ENCODE results near the gene BBX.
A peak's percentile ranks its signal among the peaks of the same experiment; 100 is the strongest.

The BBX gene

GRCh38 chr3:107845380-107846278 lies 322.9 kb downstream of the BBX start:
- no peak for TF ChIP-seq JUND (IDR thresholded peaks at IDR 0.05; ENCODE audit: low read depth)
- no peak for DNase-seq (ENCODE audit: low read depth in 1 of 2, low spot score in 1 of 2)
- in situ Hi-C loops (cut with HindIII; ENCODE audit: low pct_unique_long_range_greater_than_20kb, low sequenced_read_pairs), result no loop called here

GRCh38 chr3:107846279-107846852 lies 323.6 kb downstream of the BBX start:
- peak; percentile 27 to 80 for DNase-seq (ENCODE audit: low read depth in 1 of 2, low spot score in 1 of 2)
- no peak for TF ChIP-seq JUND (IDR thresholded peaks at IDR 0.05; ENCODE audit: low read depth)
- in situ Hi-C loops (cut with HindIII; ENCODE audit: low pct_unique_long_range_greater_than_20kb, low sequenced_read_pairs), result no loop called here

DNA sequence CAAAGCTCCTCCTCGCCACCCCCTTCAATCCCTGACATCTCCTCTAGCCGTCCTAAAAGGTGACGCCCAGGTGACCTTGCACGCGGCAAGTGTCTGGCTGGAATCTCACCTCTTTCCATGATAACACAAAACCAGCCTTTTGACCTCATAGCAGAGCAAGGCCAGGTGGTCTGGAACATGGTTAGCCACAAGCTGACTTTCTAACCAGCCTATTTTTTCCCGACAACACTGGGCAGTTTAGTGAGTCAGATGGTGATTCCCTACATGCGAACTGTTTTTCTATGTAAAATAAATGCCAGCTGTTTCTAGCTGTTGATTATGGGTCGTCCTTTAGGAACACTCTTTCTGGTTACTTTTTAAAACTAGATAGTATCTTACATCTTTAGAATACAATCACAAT lies 325.0 kb downstream of the BBX start:
- no peak for DNase-seq (ENCODE audit: low read depth in 1 of 2, low spot score in 1 of 2)
- TF ChIP-seq JUND (IDR thresholded peaks at IDR 0.05; ENCODE audit: low read depth), result no peak
- in situ Hi-C loops (cut with HindIII; ENCODE audit: low pct_unique_long_range_greater_than_20kb, low sequenced_read_pairs), result no loop called here

DNA sequence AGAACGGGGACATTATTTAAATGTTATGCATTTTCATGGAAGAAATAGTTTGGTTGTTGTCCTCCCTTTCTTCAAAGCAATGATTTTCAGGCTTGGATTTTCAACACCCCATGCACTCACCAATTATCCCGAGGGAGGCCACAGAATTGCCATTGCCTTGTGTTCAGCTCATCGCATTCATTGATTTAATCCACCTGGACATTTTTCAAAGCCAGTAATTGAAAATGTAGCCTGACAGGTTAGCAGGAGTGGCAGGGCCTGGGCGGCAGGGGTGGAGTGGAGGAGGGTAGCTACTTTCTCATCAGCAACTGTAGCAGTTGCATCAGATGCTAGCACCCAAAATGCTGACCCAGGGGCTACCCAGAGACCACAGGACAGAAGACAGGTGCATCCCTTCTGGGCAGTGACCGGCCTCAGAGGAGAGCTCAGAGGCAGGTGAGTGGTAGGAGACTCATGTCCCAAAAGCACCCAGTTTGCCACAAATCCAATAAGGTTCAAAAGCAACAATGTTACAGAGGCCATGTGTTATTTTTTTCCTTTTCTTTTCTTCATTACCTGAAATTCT lies 325.7 kb downstream of the BBX start:
- in situ Hi-C loops (cut with HindIII; ENCODE audit: low pct_unique_long_range_greater_than_20kb, low sequenced_read_pairs), result no loop called here
- DNase-seq (ENCODE audit: low read depth in 1 of 2, low spot score in 1 of 2), result no peak
- no peak for TF ChIP-seq JUND (IDR thresholded peaks at IDR 0.05; ENCODE audit: low read depth)

DNA sequence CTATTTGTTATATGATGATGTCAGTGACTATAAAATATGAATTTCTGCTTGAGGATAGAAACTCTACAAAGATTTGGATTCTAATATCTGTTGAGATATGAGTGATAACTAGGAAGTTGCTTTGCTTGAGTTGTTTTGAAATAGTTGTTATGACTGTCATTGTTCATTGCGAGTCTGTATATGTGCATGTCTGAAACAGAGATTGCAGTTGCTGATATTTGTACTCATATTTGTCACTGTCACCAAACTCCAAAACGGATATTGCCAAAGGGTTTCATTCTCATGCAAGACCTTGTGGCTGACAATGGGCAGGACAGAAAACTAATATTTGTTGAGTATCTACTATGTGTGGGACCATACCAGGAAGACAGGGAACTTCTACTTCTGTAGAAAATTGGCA lies 327.9 kb downstream of the BBX start:
- peak in 1 of 2 experiments; percentile 22 for DNase-seq (ENCODE audit: low read depth in 1 of 2, low spot score in 1 of 2)
- TF ChIP-seq JUND (IDR thresholded peaks at IDR 0.05; ENCODE audit: low read depth), result no peak
- in situ Hi-C loops (cut with HindIII; ENCODE audit: low pct_unique_long_range_greater_than_20kb, low sequenced_read_pairs), result no loop called here

GRCh38 chr3:107853821-107854220 lies 331.1 kb downstream of the BBX start:
- no peak for TF ChIP-seq JUND (IDR thresholded peaks at IDR 0.05; ENCODE audit: low read depth)
- in situ Hi-C loops (cut with HindIII; ENCODE audit: low pct_unique_long_range_greater_than_20kb, low sequenced_read_pairs), result no loop called here
- no peak for DNase-seq (ENCODE audit: low read depth in 1 of 2, low spot score in 1 of 2)

- in situ Hi-C loops (cut with HindIII; ENCODE audit: low pct_unique_long_range_greater_than_20kb, low sequenced_read_pairs), result no loop called here
- no peak for TF ChIP-seq JUND (IDR thresholded peaks at IDR 0.05; ENCODE audit: low read depth)
Observed at GRCh38 chr3:107854733-107855132, 332.0 kb downstream of the BBX start.

GRCh38 chr3:107855710-107856109 lies 332.9 kb downstream of the BBX start:
- in situ Hi-C loops (cut with HindIII; ENCODE audit: low pct_unique_long_range_greater_than_20kb, low sequenced_read_pairs), result no loop called here
- TF ChIP-seq JUND (IDR thresholded peaks at IDR 0.05; ENCODE audit: low read depth), result no peak
- peak; percentile 14 to 80 for DNase-seq (ENCODE audit: low read depth in 1 of 2, low spot score in 1 of 2)

More at GRCh38 chr3:107854733-107855132, 332.0 kb downstream of the BBX start:
- no peak for DNase-seq (ENCODE audit: low read depth in 1 of 2, low spot score in 1 of 2)

- in situ Hi-C loops (cut with HindIII; ENCODE audit: low pct_unique_long_range_greater_than_20kb, low sequenced_read_pairs), result no loop called here
- TF ChIP-seq JUND (IDR thresholded peaks at IDR 0.05; ENCODE audit: low read depth), result no peak
Observed at GRCh38 chr3:107857854-107858253, 335.1 kb downstream of the BBX start.

GRCh38 chr3:107858876-107859275 lies 336.1 kb downstream of the BBX start:
- TF ChIP-seq JUND (IDR thresholded peaks at IDR 0.05; ENCODE audit: low read depth), result no peak
- in situ Hi-C loops (cut with HindIII; ENCODE audit: low pct_unique_long_range_greater_than_20kb, low sequenced_read_pairs), result no loop called here

More at GRCh38 chr3:107857854-107858253, 335.1 kb downstream of the BBX start:
- no peak for DNase-seq (ENCODE audit: low read depth in 1 of 2, low spot score in 1 of 2)

More at GRCh38 chr3:107858876-107859275, 336.1 kb downstream of the BBX start:
- DNase-seq (ENCODE audit: low read depth in 1 of 2, low spot score in 1 of 2), result no peak

Data from T47D (cell line).